ENCODE measurements around the gene PRKG1.

DNA sequence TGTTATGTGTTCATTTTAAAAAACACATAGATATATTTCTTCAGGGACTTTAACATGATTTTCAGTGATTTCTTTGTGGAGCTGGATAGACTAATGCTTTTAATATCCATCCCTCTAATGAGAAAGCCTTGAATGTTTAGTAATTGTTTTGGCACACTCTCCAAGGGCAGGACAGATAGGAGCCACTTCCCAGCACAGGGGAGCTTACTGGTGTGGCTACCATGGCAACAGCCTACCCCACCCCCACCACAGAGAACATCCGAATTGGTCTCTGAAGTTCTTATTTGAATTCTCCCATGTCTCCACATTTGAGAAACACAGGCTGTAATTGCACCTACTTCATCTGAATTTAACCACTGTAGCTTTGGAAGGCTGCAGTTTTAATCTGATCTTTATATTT lies 87.7 kb downstream of the PRKG1 start:
- TF ChIP-seq, protein P1, sequence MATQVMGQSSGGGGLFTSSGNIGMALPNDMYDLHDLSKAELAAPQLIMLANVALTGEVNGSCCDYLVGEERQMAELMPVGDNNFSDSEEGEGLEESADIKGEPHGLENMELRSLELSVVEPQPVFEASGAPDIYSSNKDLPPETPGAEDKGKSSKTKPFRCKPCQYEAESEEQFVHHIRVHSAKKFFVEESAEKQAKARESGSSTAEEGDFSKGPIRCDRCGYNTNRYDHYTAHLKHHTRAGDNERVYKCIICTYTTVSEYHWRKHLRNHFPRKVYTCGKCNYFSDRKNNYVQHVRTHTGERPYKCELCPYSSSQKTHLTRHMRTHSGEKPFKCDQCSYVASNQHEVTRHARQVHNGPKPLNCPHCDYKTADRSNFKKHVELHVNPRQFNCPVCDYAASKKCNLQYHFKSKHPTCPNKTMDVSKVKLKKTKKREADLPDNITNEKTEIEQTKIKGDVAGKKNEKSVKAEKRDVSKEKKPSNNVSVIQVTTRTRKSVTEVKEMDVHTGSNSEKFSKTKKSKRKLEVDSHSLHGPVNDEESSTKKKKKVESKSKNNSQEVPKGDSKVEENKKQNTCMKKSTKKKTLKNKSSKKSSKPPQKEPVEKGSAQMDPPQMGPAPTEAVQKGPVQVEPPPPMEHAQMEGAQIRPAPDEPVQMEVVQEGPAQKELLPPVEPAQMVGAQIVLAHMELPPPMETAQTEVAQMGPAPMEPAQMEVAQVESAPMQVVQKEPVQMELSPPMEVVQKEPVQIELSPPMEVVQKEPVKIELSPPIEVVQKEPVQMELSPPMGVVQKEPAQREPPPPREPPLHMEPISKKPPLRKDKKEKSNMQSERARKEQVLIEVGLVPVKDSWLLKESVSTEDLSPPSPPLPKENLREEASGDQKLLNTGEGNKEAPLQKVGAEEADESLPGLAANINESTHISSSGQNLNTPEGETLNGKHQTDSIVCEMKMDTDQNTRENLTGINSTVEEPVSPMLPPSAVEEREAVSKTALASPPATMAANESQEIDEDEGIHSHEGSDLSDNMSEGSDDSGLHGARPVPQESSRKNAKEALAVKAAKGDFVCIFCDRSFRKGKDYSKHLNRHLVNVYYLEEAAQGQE (IDR thresholded peaks at IDR 0.05; ENCODE audit: low read depth) = no peak
- TF ChIP-seq FOXM1 (IDR thresholded peaks at IDR 0.05; ENCODE audit: borderline replicate concordance, low read depth) = no peak
- no peak for TF ChIP-seq EP300 (IDR thresholded peaks at IDR 0.05; ENCODE audit: borderline replicate concordance)

All from Ishikawa (cell line).